SJSA1 (cell line): ENCODE results near the gene SCML2. TPM values are rescaled to one million over a fixed set of nuclear protein-coding genes. Genes with fewer than 3 reads are reported as not detected.

Experiments
- DNase-seq, 2 experiments: peaks; one replicate each; pipeline ENCODE4 v3.0.0-alpha.2; 2015 to 2020; ENCODE audit warnings: low spot score in 2 of 2, low read depth in 1 of 2
- H3K27ac ChIP-seq: fragments of 250-450 bp; sonication (Bioruptor Pico); 2 replicates; pipeline ENCODE4 v1.5.1; 2020; ENCODE audit warnings: mild to moderate bottlenecking, moderate library complexity
- H3K27me3 ChIP-seq: fragments of 250-450 bp; sonication (Bioruptor Pico); replicated peaks from 2 replicates; pipeline ENCODE4 v1.5.1; 2020; ENCODE audit warnings: mild to moderate bottlenecking, moderate library complexity
- H3K36me3 ChIP-seq: fragments of 250-450 bp; sonication (Bioruptor Pico); 2 replicates; pipeline ENCODE4 v1.5.1; 2020; ENCODE audit warnings: mild to moderate bottlenecking
- H3K4me1 ChIP-seq: fragments of 250-450 bp; sonication (Bioruptor Pico); replicated peaks from 2 replicates; pipeline ENCODE4 v1.6.1; 2021; ENCODE audit warnings: mild to moderate bottlenecking
- H3K4me3 ChIP-seq: fragments of 250-450 bp; sonication (Bioruptor Pico); 2 replicates; pipeline ENCODE4 v1.5.1; 2020; ENCODE audit warnings: mild to moderate bottlenecking
- H3K9me3 ChIP-seq: fragments of 250-450 bp; sonication (Bioruptor Pico); replicated peaks from 2 replicates; pipeline ENCODE4 v1.5.1; 2020; ENCODE audit warnings: mild to moderate bottlenecking
- total RNA-seq: library from RNA; depleted of rRNA; stranded (reverse); fragments of >200 nt; shearing (Covaris generic); gene quantifications from 2 replicates; pipeline ENCODE4 v1.2.3, GENCODE V29; 2014; rRNA removed

The SCML2 gene
- total RNA-seq, 1 experiment from 2014 or later: 10.7 TPM

GRCh38 chrX:18220786-18221185 lies 133.7 kb downstream of the SCML2 start, which contains the start of gene BEND2:
BEND2 (minus strand) TSS chrX:18220886; CDS start chrX:18220750, 136 bp downstream.
- Histone ChIP-seq H3K9me3 (no peaks in the 10 kb centered on the region), H3K4me1 (no peaks in the 10 kb centered on the region), H3K36me3 (no peaks in the 10 kb centered on the region), H3K27ac (no peak within 1 kb of the TSS), H3K4me3 (no peak within 1 kb of the TSS), H3K27me3 (no peaks in the 10 kb centered on the region)
- no peak for DNase-seq

DNA sequence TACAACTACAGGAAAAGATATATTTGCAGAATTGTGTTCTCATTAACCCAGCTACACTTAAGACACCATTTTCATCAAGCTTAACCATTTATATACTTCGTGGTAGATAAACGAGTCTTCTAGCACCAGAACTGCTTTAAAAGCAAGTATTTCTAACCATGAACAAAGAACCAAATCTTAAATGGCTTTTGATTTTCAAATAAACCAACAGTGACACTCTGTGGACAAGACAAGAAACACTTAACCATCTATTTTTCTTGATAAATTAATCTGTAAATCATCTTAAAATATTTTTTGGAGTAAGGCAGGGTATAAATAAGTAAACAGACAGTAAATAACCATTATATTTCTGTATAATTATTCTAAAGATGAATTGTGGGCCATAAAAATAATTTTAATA lies 144.0 kb downstream of the SCML2 start:
- H3K27me3 ChIP-seq: no peaks in the 10 kb centered on the region
- no peaks in the 10 kb centered on the region for H3K4me1 ChIP-seq
- no peaks in the 10 kb centered on the region for H3K9me3 ChIP-seq
- H3K27ac ChIP-seq: no peak overlapping the region
- H3K36me3 ChIP-seq: no peaks in the 10 kb centered on the region
- no peak for DNase-seq
- no peak overlapping the region for H3K4me3 ChIP-seq

DNA sequence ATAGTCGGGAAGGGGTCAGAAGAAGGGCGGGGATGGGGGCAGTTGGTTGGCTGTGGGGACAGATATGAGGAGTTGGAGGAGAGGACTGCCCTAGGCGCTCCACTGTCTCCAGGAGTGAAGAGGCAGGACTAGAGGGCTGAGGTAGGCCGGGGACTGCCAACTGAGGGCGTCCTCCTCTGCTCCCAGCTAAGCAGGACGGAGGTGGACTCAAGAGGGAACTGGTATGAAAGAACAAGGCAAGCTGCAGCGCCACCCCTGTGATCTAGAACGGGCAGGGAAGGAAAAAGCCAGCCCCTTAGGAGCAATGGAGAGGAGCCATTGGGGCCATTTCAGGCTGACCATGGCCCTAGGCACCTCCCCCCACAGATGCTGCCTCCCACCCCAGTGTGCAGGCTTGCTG lies 147.8 kb downstream of the SCML2 start:
- no peaks in the 10 kb centered on the region for H3K27me3 ChIP-seq
- no peaks in the 10 kb centered on the region for H3K9me3 ChIP-seq
- no peaks in the 10 kb centered on the region for H3K4me1 ChIP-seq
- H3K36me3 ChIP-seq: no peaks in the 10 kb centered on the region
- no peak overlapping the region for H3K27ac ChIP-seq
- DNase-seq: no peak
- H3K4me3 ChIP-seq: no peak overlapping the region

DNA sequence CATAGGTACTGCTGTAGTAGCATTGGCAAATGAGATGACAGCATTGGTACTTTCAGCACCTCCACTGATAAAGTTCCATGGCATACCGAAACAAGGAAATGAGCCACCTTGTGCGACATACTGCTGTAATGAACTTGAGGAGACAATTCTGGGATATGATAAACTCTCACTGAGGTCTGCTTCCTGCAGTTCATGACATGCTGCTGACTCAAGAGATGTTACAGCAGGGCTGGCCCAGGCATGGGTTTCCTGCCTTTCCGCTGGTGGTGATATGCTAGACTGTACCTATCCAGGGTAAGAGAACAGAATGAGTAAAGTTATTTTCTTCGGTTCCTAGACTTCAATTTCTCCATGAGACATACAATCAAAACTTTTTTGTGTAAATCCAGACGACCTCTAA lies 150.9 kb downstream of the SCML2 start:
- H3K4me3 ChIP-seq: no peak overlapping the region
- no peaks in the 10 kb centered on the region for H3K4me1 ChIP-seq
- no peak overlapping the region for H3K27ac ChIP-seq
- no peak for DNase-seq
- H3K27me3 ChIP-seq: no peaks in the 10 kb centered on the region
- H3K36me3 ChIP-seq: no peaks in the 10 kb centered on the region
- H3K9me3 ChIP-seq: no peaks in the 10 kb centered on the region

DNA sequence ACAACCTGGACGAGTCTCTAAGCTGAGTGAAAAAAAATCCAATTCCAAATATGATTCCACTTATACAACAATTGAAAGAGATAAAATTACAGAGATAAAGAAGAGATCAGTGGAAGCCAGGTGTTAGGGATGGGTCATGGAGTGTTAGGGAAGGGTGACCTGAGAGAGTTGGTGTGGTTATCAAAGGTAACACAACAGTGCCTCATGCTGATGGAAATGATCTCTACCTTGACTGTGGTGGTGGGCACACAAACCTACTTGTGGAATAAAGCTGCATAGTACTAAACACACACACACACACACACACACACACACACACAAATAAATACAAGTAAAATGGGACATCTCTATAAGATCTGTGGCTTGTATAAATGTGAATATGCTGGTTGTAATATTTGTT lies 159.8 kb downstream of the SCML2 start:
- Histone ChIP-seq H3K4me1 (no peaks in the 10 kb centered on the region), H3K36me3 (no peaks in the 10 kb centered on the region), H3K4me3 (no peak overlapping the region), H3K27ac (no peak overlapping the region), H3K27me3 (no peaks in the 10 kb centered on the region), H3K9me3 (no peaks in the 10 kb centered on the region)
- no peak for DNase-seq

Other genes starting within 250 kb of the SCML2 start
- not detected in 2 replicates for gene BEND2, start 133.8 kb downstream of the SCML2 start, total RNA-seq
- gene CDKL5, start 70.9 kb upstream of the SCML2 start, total RNA-seq: 3.8 and 5.1 TPM in 2 replicates